Karpas-422 (cell line): ENCODE results near the gene C20orf173. TPM values are rescaled to one million over a fixed set of nuclear protein-coding genes. Genes with fewer than 3 reads are reported as not detected.

Source experiments
- DNase-seq: peaks from one replicate; pipeline ENCODE4 v3.0.0-alpha.2; 2015
- H2AFZ ChIP-seq: fragments of 200-600 bp; sonication (generic); 2 replicates; pipeline ENCODE4 v1.6.1; 2014; ENCODE audit warnings: antibody characterized with exemption, low read length, mixed read lengths
- H3K27ac ChIP-seq: fragments of 200-600 bp; sonication (generic); 2 replicates; pipeline ENCODE4 v1.5.1; 2014; ENCODE audit warnings: mild to moderate bottlenecking, low read length, moderate library complexity
- H3K27me3 ChIP-seq: fragments of 200-600 bp; sonication (generic); 2 replicates; pipeline ENCODE4 v1.6.1; 2014; ENCODE audit warnings: low read length, mixed read lengths
- H3K36me3 ChIP-seq: fragments of 200-600 bp; sonication (generic); 2 replicates; pipeline ENCODE4 v1.6.1; 2014; ENCODE audit warnings: low read length, mixed read lengths; ENCODE audit not compliant: insufficient read depth
- H3K4me1 ChIP-seq: fragments of 200-600 bp; sonication (generic); 2 replicates; pipeline ENCODE4 v1.6.1; 2014; ENCODE audit warnings: mild to moderate bottlenecking, low read length, mixed read lengths
- H3K4me2 ChIP-seq: fragments of 200-600 bp; sonication (generic); 2 replicates; pipeline ENCODE4 v1.6.1; 2014; ENCODE audit warnings: low read length, low read depth, mild to moderate bottlenecking; ENCODE audit not compliant: poor library complexity, severe bottlenecking
- H3K4me3 ChIP-seq: fragments of 200-600 bp; sonication (generic); 2 replicates; pipeline ENCODE4 v1.5.1; 2014; ENCODE audit warnings: mild to moderate bottlenecking, antibody characterized with exemption, low read length, mixed read lengths
- H3K79me2 ChIP-seq: fragments of 200-600 bp; sonication (generic); 2 replicates; pipeline ENCODE4 v1.6.1; 2014; ENCODE audit warnings: mild to moderate bottlenecking, low read length, mixed read lengths
- H3K9ac ChIP-seq: fragments of 200-600 bp; sonication (generic); 2 replicates; pipeline ENCODE4 v1.6.0; 2014; ENCODE audit warnings: low read length
- H3K9me2 ChIP-seq: fragments of 200-600 bp; sonication (generic), shearing (Covaris generic); replicated peaks from 2 replicates; pipeline ENCODE4 v1.6.0; 2014; ENCODE audit warnings: mild to moderate bottlenecking, low read length, moderate library complexity; ENCODE audit not compliant: insufficient read depth
- H3K9me3 ChIP-seq: fragments of 300-700, 200-600 bp; sonication (generic); 2 replicates; pipeline ENCODE4 v1.6.1; 2014; ENCODE audit warnings: low read length, mixed read lengths
- H4K20me1 ChIP-seq: fragments of 200-600 bp; sonication (generic); 2 replicates; pipeline ENCODE4 v1.6.1; 2014; ENCODE audit warnings: mild to moderate bottlenecking, antibody characterized with exemption, low read length, low read depth; ENCODE audit not compliant: insufficient read depth
- total RNA-seq: library from RNA; depleted of rRNA; stranded (reverse); fragments of >200 nt; shearing (Covaris generic); gene quantifications from 2 replicates; pipeline ENCODE4 v1.2.3, GENCODE V29; 2014; ENCODE audit warnings: low replicate concordance

C20orf173 gene
- total RNA-seq, 1 experiment from 2014 or later, result not detected

GRCh38 chr20:35502352-35502751, 27.1 kb downstream of the C20orf173 start:
- Histone ChIP-seq H3K9me3 (no peaks in the 10 kb centered on the region), H3K4me2 (peak overlapping the region; percentile 70), H3K27me3 (no peaks in the 10 kb centered on the region), H3K27ac (peak overlapping the region; percentile 91), H3K79me2 (peaks cover 20% of the 10 kb centered on the region), H2AFZ (no peak overlapping the region), H3K4me3 (peak overlapping the region; percentile 32; the same call in 1 of the 2 replicates), H4K20me1 (peaks cover 11% of the 10 kb centered on the region; the same call in 1 of the 2 replicates), H3K4me1 (peaks cover 55% of the 10 kb centered on the region), H3K9me2 (no peaks in the 10 kb centered on the region), H3K36me3 (peaks cover 43% of the 10 kb centered on the region), H3K9ac (peak overlapping the region; percentile 59)
- peak; percentile 92 for DNase-seq

- 0 out of 2 replicates have a peak, but pooled peaks cover 4% of the 10 kb centered on the region for H4K20me1 ChIP-seq
- H3K9ac ChIP-seq, result no peak overlapping the region
- no peaks in the 10 kb centered on the region for H3K27me3 ChIP-seq
- no peak overlapping the region for H3K4me2 ChIP-seq
- no peak overlapping the region for H3K27ac ChIP-seq
- peaks cover 31% of the 10 kb centered on the region for H3K4me1 ChIP-seq
- no peaks in the 10 kb centered on the region for H3K9me2 ChIP-seq
- no peak overlapping the region for H3K4me3 ChIP-seq
- H3K36me3 ChIP-seq, result peaks cover 44% of the 10 kb centered on the region
- no peak overlapping the region for H2AFZ ChIP-seq
- no peak for DNase-seq
- H3K79me2 ChIP-seq, result peaks cover 10% of the 10 kb centered on the region
- H3K9me3 ChIP-seq, result no peaks in the 10 kb centered on the region
Observed at GRCh38 chr20:35499271-35499670, 30.2 kb downstream of the C20orf173 start.

- Histone ChIP-seq H3K79me2 (peaks cover under 1% of the 10 kb centered on the region; the same call in 1 of the 2 replicates), H3K36me3 (peaks cover 40% of the 10 kb centered on the region), H3K27ac (no peak overlapping the region), H3K4me1 (peaks cover 23% of the 10 kb centered on the region), H3K9ac (no peak overlapping the region), H3K27me3 (no peaks in the 10 kb centered on the region), H3K9me3 (no peaks in the 10 kb centered on the region), H3K4me2 (no peak overlapping the region), H4K20me1 (0 out of 2 replicates have a peak, but pooled peaks cover 4% of the 10 kb centered on the region), H2AFZ (no peak overlapping the region), H3K4me3 (no peak overlapping the region), H3K9me2 (no peaks in the 10 kb centered on the region)
- DNase-seq, result no peak
Observed at GRCh38 chr20:35497780-35498189, 31.7 kb downstream of the C20orf173 start.

- Histone ChIP-seq H3K4me2 (no peak overlapping the region), H3K9me3 (no peaks in the 10 kb centered on the region), H3K27ac (no peak overlapping the region), H3K9me2 (no peaks in the 10 kb centered on the region), H3K4me1 (peaks cover 19% of the 10 kb centered on the region), H2AFZ (no peak overlapping the region), H4K20me1 (0 out of 2 replicates have a peak, but pooled peaks cover 4% of the 10 kb centered on the region), H3K9ac (no peak overlapping the region), H3K27me3 (no peaks in the 10 kb centered on the region), H3K4me3 (no peak overlapping the region), H3K79me2 (peaks cover 4% of the 10 kb centered on the region), H3K36me3 (peaks cover 40% of the 10 kb centered on the region)
- DNase-seq, result no peak
Observed at GRCh38 chr20:35497320-35497719, 32.1 kb downstream of the C20orf173 start.

- Histone ChIP-seq H3K9me3 (no peaks in the 10 kb centered on the region), H3K4me3 (no peak overlapping the region), H3K9me2 (no peaks in the 10 kb centered on the region), H3K27ac (no peak overlapping the region), H3K9ac (no peak overlapping the region), H3K36me3 (peaks cover 46% of the 10 kb centered on the region), H3K4me2 (no peak overlapping the region), H4K20me1 (no peaks in the 10 kb centered on the region), H2AFZ (no peak overlapping the region), H3K79me2 (peaks cover 12% of the 10 kb centered on the region), H3K27me3 (no peaks in the 10 kb centered on the region), H3K4me1 (peaks cover 19% of the 10 kb centered on the region)
- DNase-seq, result no peak
Observed at GRCh38 chr20:35496481-35496880, 33.0 kb downstream of the C20orf173 start.

GRCh38 chr20:35492352-35492751, 37.1 kb downstream of the C20orf173 start:
- Histone ChIP-seq H4K20me1 (no peaks in the 10 kb centered on the region), H3K36me3 (peaks cover 49% of the 10 kb centered on the region), H3K9me2 (no peaks in the 10 kb centered on the region), H3K4me3 (no peak overlapping the region), H3K9me3 (no peaks in the 10 kb centered on the region), H2AFZ (no peak overlapping the region), H3K4me2 (peak overlapping the region; percentile 97), H3K27ac (no peak overlapping the region), H3K9ac (no peak overlapping the region), H3K27me3 (no peaks in the 10 kb centered on the region), H3K4me1 (peaks cover 25% of the 10 kb centered on the region), H3K79me2 (peaks cover 49% of the 10 kb centered on the region)
- no peak for DNase-seq

GRCh38 chr20:35491823-35492222, 37.6 kb downstream of the C20orf173 start:
- Histone ChIP-seq H3K27ac (peak overlapping the region; percentile 83; the same call in 1 of the 2 replicates), H2AFZ (no peak overlapping the region), H3K9me3 (no peaks in the 10 kb centered on the region), H3K36me3 (peaks cover 43% of the 10 kb centered on the region), H3K9ac (no peak overlapping the region), H3K27me3 (no peaks in the 10 kb centered on the region), H3K4me2 (peak overlapping the region; percentile 97), H3K4me1 (peaks cover 25% of the 10 kb centered on the region), H4K20me1 (no peaks in the 10 kb centered on the region), H3K9me2 (no peaks in the 10 kb centered on the region), H3K79me2 (peaks cover 52% of the 10 kb centered on the region), H3K4me3 (no peak overlapping the region; the same call in 1 of the 2 replicates)
- DNase-seq, result no peak

- Histone ChIP-seq H3K36me3 (peaks cover 36% of the 10 kb centered on the region), H3K4me3 (peak overlapping the region; percentile 84), H4K20me1 (no peaks in the 10 kb centered on the region), H2AFZ (peak overlapping the region; percentile 84; the same call in 1 of the 2 replicates), H3K9me3 (no peaks in the 10 kb centered on the region), H3K9me2 (no peaks in the 10 kb centered on the region), H3K79me2 (peaks cover 63% of the 10 kb centered on the region), H3K4me1 (peaks cover 25% of the 10 kb centered on the region), H3K9ac (peak overlapping the region; percentile 86), H3K4me2 (peak overlapping the region; percentile 97), H3K27me3 (no peaks in the 10 kb centered on the region), H3K27ac (peak overlapping the region; percentile 83)
- DNase-seq, result peak; percentile 90
Observed at GRCh38 chr20:35490736-35491181, 38.7 kb downstream of the C20orf173 start.
